Measurements from ENCODE around the gene CENPF. TPM values are rescaled to one million over a fixed set of nuclear protein-coding genes. Genes with fewer than 3 reads are reported as not detected.

Gene CENPF, protein sequence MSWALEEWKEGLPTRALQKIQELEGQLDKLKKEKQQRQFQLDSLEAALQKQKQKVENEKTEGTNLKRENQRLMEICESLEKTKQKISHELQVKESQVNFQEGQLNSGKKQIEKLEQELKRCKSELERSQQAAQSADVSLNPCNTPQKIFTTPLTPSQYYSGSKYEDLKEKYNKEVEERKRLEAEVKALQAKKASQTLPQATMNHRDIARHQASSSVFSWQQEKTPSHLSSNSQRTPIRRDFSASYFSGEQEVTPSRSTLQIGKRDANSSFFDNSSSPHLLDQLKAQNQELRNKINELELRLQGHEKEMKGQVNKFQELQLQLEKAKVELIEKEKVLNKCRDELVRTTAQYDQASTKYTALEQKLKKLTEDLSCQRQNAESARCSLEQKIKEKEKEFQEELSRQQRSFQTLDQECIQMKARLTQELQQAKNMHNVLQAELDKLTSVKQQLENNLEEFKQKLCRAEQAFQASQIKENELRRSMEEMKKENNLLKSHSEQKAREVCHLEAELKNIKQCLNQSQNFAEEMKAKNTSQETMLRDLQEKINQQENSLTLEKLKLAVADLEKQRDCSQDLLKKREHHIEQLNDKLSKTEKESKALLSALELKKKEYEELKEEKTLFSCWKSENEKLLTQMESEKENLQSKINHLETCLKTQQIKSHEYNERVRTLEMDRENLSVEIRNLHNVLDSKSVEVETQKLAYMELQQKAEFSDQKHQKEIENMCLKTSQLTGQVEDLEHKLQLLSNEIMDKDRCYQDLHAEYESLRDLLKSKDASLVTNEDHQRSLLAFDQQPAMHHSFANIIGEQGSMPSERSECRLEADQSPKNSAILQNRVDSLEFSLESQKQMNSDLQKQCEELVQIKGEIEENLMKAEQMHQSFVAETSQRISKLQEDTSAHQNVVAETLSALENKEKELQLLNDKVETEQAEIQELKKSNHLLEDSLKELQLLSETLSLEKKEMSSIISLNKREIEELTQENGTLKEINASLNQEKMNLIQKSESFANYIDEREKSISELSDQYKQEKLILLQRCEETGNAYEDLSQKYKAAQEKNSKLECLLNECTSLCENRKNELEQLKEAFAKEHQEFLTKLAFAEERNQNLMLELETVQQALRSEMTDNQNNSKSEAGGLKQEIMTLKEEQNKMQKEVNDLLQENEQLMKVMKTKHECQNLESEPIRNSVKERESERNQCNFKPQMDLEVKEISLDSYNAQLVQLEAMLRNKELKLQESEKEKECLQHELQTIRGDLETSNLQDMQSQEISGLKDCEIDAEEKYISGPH (N-terminal part only)
- total RNA-seq = 24.6 and 37.5 TPM in 2 replicates

DNA sequence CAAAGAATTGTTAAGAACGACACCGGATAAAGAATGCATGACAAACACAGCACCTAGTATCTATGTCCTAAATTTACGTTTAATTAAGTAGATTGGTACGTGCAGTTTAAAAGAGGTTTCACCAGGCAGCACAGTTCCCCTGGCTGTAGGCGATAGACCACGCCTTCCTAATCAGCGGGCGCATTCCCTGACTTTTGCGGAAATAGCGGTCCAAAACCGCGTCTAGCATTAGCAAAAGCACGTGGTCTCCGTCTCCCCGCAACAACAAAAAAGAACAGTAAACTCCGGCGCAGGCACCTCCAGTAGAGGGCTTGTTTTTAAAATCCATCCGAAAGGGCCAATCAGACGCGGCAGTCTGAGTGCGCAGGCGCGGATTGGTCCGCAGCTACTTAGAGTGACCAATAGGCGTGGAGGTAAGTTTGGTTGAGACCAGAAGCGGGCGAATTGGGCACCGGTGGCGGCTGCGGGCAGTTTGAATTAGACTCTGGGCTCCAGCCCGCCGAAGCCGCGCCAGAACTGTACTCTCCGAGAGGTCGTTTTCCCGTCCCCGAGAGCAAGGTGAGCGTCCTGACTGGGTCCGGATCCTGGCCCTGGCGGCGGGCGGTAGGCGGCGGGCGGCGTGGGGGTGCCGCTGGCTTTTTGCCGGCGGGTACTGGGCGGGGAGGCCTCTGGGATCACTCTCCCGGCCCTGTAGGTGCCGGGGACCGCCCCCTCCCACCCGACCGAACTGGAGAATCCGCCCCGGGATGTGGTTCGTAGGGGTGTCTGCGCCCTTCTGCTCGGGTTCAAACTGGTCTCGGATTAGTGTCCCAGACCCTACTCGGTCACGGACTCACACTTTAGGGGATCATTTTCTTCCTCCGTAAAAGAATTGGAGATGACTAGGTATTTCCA is at the start of gene CENPF:
Gene CENPF (plus strand): TSS at position 432 of the 894 bp plus-strand sequence. CDS start 10,560 bp downstream, outside the sequence.

Other genes with a start within 250 kb of the CENPF start
- 17.4 and 25.4 TPM in 2 replicates for gene PTPN14, start 51.6 kb upstream of the CENPF start, total RNA-seq